ENCODE results near the gene TTLL3. TPM values are rescaled to one million over a fixed set of nuclear protein-coding genes. Genes with fewer than 3 reads are reported as not detected.

The TTLL3 gene
- total and polyA plus RNA-seq, 2 of the 13 experiments (the other 11 are each of a cell fraction or from before 2014, with no cell fraction given) = 9.5 to 51.2 TPM

- TF ChIP-seq, protein P1, sequence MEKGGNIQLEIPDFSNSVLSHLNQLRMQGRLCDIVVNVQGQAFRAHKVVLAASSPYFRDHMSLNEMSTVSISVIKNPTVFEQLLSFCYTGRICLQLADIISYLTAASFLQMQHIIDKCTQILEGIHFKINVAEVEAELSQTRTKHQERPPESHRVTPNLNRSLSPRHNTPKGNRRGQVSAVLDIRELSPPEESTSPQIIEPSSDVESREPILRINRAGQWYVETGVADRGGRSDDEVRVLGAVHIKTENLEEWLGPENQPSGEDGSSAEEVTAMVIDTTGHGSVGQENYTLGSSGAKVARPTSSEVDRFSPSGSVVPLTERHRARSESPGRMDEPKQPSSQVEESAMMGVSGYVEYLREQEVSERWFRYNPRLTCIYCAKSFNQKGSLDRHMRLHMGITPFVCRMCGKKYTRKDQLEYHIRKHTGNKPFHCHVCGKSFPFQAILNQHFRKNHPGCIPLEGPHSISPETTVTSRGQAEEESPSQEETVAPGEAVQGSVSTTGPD (CRISPR knock-in tag; IDR thresholded peaks at IDR 0.05) = 0 out of 2 replicates have a peak, but pooled peaks have one; percentile 30
- 0 out of 2 replicates have a peak, but pooled peaks have one; percentile 29 for TF ChIP-seq ZNF232 (CRISPR knock-in tag; IDR thresholded peaks at IDR 0.05; ENCODE audit: borderline replicate concordance)
- TF ChIP-seq ZNF33A (CRISPR knock-in tag; IDR thresholded peaks at IDR 0.05; ENCODE audit: borderline replicate concordance) = no peak
- TF ChIP-seq ZNF629 (CRISPR knock-in tag; conservative IDR thresholded peaks at IDR 0.05) = peak; percentile 92
- 0 out of 2 replicates have a peak, but pooled peaks have one; percentile 21 for TF ChIP-seq NKX3-1 (CRISPR knock-in tag; IDR thresholded peaks at IDR 0.05)
- TF ChIP-seq ZC3H13 (CRISPR knock-in tag; IDR thresholded peaks at IDR 0.05) = no peak
- TF ChIP-seq ZFP90 (CRISPR knock-in tag; IDR thresholded peaks at IDR 0.05; ENCODE audit: borderline replicate concordance) = peak; percentile 52; the same call in 1 of the 2 replicates
- no peak for TF ChIP-seq REXO4 (CRISPR knock-in tag; IDR thresholded peaks at IDR 0.05; ENCODE audit: borderline replicate concordance)
- peak; percentile 93; the same call in 1 of the 2 replicates for TF ChIP-seq CHD4 (IDR thresholded peaks at IDR 0.05; ENCODE audit: borderline replicate concordance, low read length)
- TF ChIP-seq ZNF569 (CRISPR knock-in tag; IDR thresholded peaks at IDR 0.05; ENCODE audit: borderline replicate concordance) = 0 out of 2 replicates have a peak, but pooled peaks have one; percentile 11
- peak; percentile 20; the same call in 1 of the 2 replicates for TF ChIP-seq ZMYM3 (CRISPR knock-in tag; IDR thresholded peaks at IDR 0.05)
- TF ChIP-seq POLR2G (IDR thresholded peaks at IDR 0.05; ENCODE audit: low read depth, low read length) = peak; percentile 79
- TF ChIP-seq SALL1 (CRISPR knock-in tag; IDR thresholded peaks at IDR 0.05) = 0 out of 2 replicates have a peak, but pooled peaks have one; percentile 13
- peak; percentile 20 for TF ChIP-seq MED8 (CRISPR knock-in tag; IDR thresholded peaks at IDR 0.05; ENCODE audit: insufficient replicate concordance)
- 0 out of 2 replicates have a peak, but pooled peaks have one; percentile 22 for TF ChIP-seq ONECUT2 (CRISPR knock-in tag; IDR thresholded peaks at IDR 0.05)
- TF ChIP-seq ZNF644 (CRISPR knock-in tag; IDR thresholded peaks at IDR 0.05; ENCODE audit: low read depth) = no peak
- TF ChIP-seq CEBPG (CRISPR knock-in tag; IDR thresholded peaks at IDR 0.05) = peak; percentile 8; the same call in 1 of the 2 replicates
- peak; percentile 60; the same call in 1 of the 2 replicates for TF ChIP-seq ZNF558 (CRISPR knock-in tag; IDR thresholded peaks at IDR 0.05; ENCODE audit: borderline replicate concordance)
- TF ChIP-seq, protein P2, sequence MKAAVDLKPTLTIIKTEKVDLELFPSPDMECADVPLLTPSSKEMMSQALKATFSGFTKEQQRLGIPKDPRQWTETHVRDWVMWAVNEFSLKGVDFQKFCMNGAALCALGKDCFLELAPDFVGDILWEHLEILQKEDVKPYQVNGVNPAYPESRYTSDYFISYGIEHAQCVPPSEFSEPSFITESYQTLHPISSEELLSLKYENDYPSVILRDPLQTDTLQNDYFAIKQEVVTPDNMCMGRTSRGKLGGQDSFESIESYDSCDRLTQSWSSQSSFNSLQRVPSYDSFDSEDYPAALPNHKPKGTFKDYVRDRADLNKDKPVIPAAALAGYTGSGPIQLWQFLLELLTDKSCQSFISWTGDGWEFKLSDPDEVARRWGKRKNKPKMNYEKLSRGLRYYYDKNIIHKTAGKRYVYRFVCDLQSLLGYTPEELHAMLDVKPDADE (CRISPR knock-in tag; IDR thresholded peaks at IDR 0.05) = no peak
- no peak for TF ChIP-seq ZNF589 (CRISPR knock-in tag; conservative IDR thresholded peaks at IDR 0.05)
- 0 out of 2 replicates have a peak, but pooled peaks have one; percentile 5 for TF ChIP-seq TAF1 (CRISPR knock-in tag; IDR thresholded peaks at IDR 0.05)
- TF ChIP-seq RELA (CRISPR knock-in tag; IDR thresholded peaks at IDR 0.05) = no peak
- TF ChIP-seq ZNF878 (CRISPR knock-in tag; IDR thresholded peaks at IDR 0.05) = 0 out of 2 replicates have a peak, but pooled peaks have one; percentile 15
- TF ChIP-seq MEF2D (CRISPR knock-in tag; IDR thresholded peaks at IDR 0.05) = 0 out of 2 replicates have a peak, but pooled peaks have one; percentile 15
- TF ChIP-seq NR3C1 (CRISPR knock-in tag; IDR thresholded peaks at IDR 0.05) = no peak
- no peak for TF ChIP-seq ETV6 (CRISPR knock-in tag; conservative IDR thresholded peaks at IDR 0.05)
- TF ChIP-seq KDM5A (IDR thresholded peaks at IDR 0.05; ENCODE audit: borderline replicate concordance, low read length) = peak; percentile 76; the same call in 1 of the 2 replicates
- peak; percentile 67; the same call in 1 of the 2 replicates for TF ChIP-seq ZNF160 (CRISPR knock-in tag; IDR thresholded peaks at IDR 0.05)
- peak; percentile 47; the same call in 1 of the 2 replicates for TF ChIP-seq ZFY (CRISPR knock-in tag; IDR thresholded peaks at IDR 0.05)
These were observed 18.2 kb upstream of the TTLL3 start (continued) for GRCh38 chr3:9791790-9792404.

Data from HepG2 (cell line).